ENCODE measurements around the gene GPX5. TPM values are rescaled to one million over a fixed set of nuclear protein-coding genes. Genes with fewer than 3 reads are reported as not detected.

Gene GPX5, protein sequence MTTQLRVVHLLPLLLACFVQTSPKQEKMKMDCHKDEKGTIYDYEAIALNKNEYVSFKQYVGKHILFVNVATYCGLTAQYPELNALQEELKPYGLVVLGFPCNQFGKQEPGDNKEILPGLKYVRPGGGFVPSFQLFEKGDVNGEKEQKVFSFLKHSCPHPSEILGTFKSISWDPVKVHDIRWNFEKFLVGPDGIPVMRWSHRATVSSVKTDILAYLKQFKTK
- not detected in 2 replicates for total RNA-seq
- polyA plus RNA-seq, result not detected in 2 replicates

DNA sequence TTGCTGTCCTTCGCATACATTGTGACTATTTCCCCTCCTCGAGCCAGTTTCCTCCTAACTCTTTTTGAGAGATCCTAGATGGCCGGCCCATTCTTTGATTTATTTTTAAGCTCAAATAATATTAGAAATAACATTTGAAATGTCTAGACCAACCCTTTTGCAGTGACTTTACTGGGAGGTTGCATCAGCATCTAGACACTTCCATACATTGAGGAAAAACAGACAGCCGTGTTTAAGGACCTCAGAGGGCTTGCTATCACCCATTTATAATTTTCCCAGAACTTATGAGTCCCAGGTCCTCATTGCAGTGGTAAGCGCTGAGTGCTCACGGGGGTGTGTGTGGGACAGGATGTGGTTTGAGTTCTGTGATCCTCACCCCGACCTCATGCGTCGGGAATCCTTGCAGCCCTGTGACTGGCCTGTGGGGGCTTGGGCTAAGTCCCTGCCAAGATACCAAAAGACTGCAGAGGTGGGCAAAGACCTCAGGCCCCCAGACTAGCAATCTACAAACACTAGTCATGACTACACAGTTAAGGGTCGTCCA lies at the start of gene GPX5:
GPX5 (plus strand) TSS at position 386 of the 544 bp plus-strand sequence; CDS start at position 519, 133 bp downstream.
- Histone ChIP-seq H3K9me3 (ENCODE audit: low read depth) (no peaks in the 10 kb centered on the region), H3K4me3 (no peak within 1 kb of the TSS), H3K27ac (no peak within 1 kb of the TSS), H3K4me1 (ENCODE audit: insufficient read depth) (no peaks in the 10 kb centered on the region), H3K27me3 (peaks cover 4% of the 10 kb centered on the region), H3K4me2 (no peak within 1 kb of the TSS), H2AFZ (no peak within 1 kb of the TSS), H4K20me1 (ENCODE audit: insufficient read depth, poor library complexity, severe bottlenecking) (no peaks in the 10 kb centered on the region), H3K9me2 (replicated peaks; ENCODE audit: insufficient read depth) (no peaks in the 10 kb centered on the region), H3K79me2 (no peaks in the 10 kb centered on the region), H3K36me3 (replicated peaks; ENCODE audit: insufficient read depth, low read depth) (no peaks in the 10 kb centered on the region)
- TF ChIP-seq EZH2 (IDR thresholded peaks at IDR 0.05; ENCODE audit: borderline replicate concordance) (no peak), EZH2phosphoT487 (IDR thresholded peaks at IDR 0.05; ENCODE audit: low read depth, severe bottlenecking, unreplicated experiment) (no peak)
- no peak for DNase-seq (ENCODE audit: low spot score)
- WGBS (ENCODE audit: low lambda C conversion rate, missing lambda C conversion rate), result 68% methylated on average over 10 of the region's 10 CpGs

GRCh38 chr6:28478518-28478917 lies 47.2 kb upstream of the GPX5 start:
- no peak overlapping the region for H3K4me2 ChIP-seq

DNA sequence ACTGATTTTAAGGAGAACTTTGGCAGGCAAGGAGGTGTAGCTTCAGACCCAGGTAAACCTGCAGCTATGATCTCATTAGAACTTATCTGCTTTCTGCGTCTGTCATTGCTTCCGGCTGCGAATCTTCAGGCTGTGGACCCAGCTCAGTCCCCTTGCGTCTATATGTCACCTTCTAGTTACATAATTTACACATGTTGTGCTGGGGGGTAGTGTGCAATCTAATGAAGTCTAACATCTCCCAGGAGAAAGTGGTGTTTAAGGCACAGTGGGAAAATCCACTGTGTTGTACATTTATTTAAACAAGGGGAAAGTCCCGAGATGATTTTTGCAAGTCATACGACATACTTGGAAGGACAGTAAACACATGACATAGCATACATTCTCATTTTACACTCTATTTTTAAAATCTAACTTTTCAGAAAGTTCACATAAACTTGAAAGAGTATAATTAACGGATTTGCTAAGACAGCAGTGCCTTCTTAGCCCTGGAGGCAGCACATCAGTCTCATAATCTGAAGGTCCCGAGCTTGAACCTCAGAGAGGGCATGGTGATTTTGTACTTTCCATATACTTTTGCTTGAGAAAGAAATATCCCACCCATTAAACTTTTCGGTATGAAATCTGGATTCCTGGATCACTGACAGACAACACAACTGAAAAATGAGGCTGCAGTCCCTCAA lies 45.3 kb upstream of the GPX5 start:
- H3K9me3 ChIP-seq (ENCODE audit: low read depth), result no peaks in the 10 kb centered on the region
- no peaks in the 10 kb centered on the region for H3K4me1 ChIP-seq (ENCODE audit: insufficient read depth)
- no peak for DNase-seq (ENCODE audit: low spot score)
- H3K27ac ChIP-seq, result no peak overlapping the region
- 72% methylated on average over 9 of the region's 9 CpGs for WGBS (ENCODE audit: low lambda C conversion rate, missing lambda C conversion rate)
- H2AFZ ChIP-seq, result no peak overlapping the region
- peaks cover 22% of the 10 kb centered on the region for H3K27me3 ChIP-seq
- H3K4me2 ChIP-seq, result no peak overlapping the region
- no peak overlapping the region for H3K4me3 ChIP-seq
- no peaks in the 10 kb centered on the region for H3K9me2 ChIP-seq (replicated peaks; ENCODE audit: insufficient read depth)
- no peak for TF ChIP-seq EZH2 (IDR thresholded peaks at IDR 0.05; ENCODE audit: borderline replicate concordance)
- no peak for TF ChIP-seq EZH2phosphoT487 (IDR thresholded peaks at IDR 0.05; ENCODE audit: low read depth, severe bottlenecking, unreplicated experiment)
- TF ChIP-seq, protein P1, sequence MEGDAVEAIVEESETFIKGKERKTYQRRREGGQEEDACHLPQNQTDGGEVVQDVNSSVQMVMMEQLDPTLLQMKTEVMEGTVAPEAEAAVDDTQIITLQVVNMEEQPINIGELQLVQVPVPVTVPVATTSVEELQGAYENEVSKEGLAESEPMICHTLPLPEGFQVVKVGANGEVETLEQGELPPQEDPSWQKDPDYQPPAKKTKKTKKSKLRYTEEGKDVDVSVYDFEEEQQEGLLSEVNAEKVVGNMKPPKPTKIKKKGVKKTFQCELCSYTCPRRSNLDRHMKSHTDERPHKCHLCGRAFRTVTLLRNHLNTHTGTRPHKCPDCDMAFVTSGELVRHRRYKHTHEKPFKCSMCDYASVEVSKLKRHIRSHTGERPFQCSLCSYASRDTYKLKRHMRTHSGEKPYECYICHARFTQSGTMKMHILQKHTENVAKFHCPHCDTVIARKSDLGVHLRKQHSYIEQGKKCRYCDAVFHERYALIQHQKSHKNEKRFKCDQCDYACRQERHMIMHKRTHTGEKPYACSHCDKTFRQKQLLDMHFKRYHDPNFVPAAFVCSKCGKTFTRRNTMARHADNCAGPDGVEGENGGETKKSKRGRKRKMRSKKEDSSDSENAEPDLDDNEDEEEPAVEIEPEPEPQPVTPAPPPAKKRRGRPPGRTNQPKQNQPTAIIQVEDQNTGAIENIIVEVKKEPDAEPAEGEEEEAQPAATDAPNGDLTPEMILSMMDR (IDR thresholded peaks at IDR 0.05; ENCODE audit: poor library complexity), result no peak
- no peaks in the 10 kb centered on the region for H3K79me2 ChIP-seq
- no peaks in the 10 kb centered on the region for H3K36me3 ChIP-seq (replicated peaks; ENCODE audit: insufficient read depth, low read depth)
- no peaks in the 10 kb centered on the region for H4K20me1 ChIP-seq (ENCODE audit: insufficient read depth, poor library complexity, severe bottlenecking)

More at GRCh38 chr6:28478518-28478917, 47.2 kb upstream of the GPX5 start:
- no peaks in the 10 kb centered on the region for H4K20me1 ChIP-seq (ENCODE audit: insufficient read depth, poor library complexity, severe bottlenecking)
- 91% methylated on average over 12 of the region's 12 CpGs for WGBS (ENCODE audit: low lambda C conversion rate, missing lambda C conversion rate)
- H3K4me3 ChIP-seq, result no peak overlapping the region
- no peak for DNase-seq (ENCODE audit: low spot score)
- TF ChIP-seq EZH2phosphoT487 (IDR thresholded peaks at IDR 0.05; ENCODE audit: low read depth, severe bottlenecking, unreplicated experiment), result no peak
- TF ChIP-seq EZH2 (IDR thresholded peaks at IDR 0.05; ENCODE audit: borderline replicate concordance), result no peak
- TF ChIP-seq, protein P1 (IDR thresholded peaks at IDR 0.05; ENCODE audit: poor library complexity), result no peak
- H2AFZ ChIP-seq, result no peak overlapping the region
- no peaks in the 10 kb centered on the region for H3K9me2 ChIP-seq (replicated peaks; ENCODE audit: insufficient read depth)
- no peaks in the 10 kb centered on the region for H3K9me3 ChIP-seq (ENCODE audit: low read depth)
- no peaks in the 10 kb centered on the region for H3K4me1 ChIP-seq (ENCODE audit: insufficient read depth)
- no peaks in the 10 kb centered on the region for H3K79me2 ChIP-seq
- no peak overlapping the region for H3K27ac ChIP-seq
- no peaks in the 10 kb centered on the region for H3K36me3 ChIP-seq (replicated peaks; ENCODE audit: insufficient read depth, low read depth)
- H3K27me3 ChIP-seq, result peaks cover 22% of the 10 kb centered on the region

DNA sequence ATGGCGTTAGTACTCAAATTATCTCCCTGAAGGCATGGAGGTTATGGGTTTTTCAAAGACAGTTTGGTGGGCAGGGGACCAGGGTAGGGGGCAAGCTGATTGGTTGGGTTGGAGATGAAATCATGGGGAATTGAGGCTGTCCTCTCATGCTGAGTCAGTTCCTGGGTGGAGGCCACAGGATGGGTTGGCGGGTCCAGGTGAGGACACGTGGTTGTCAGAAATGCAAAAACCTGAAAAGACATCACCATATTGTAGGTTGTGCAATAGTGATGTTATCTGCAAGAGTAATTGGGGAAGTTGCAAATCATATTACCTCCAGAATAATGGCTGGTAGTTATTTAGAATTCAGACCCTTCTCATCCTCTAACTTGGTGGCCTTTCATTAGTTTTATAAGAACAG lies 40.2 kb upstream of the GPX5 start:
- no peaks in the 10 kb centered on the region for H3K4me1 ChIP-seq (ENCODE audit: insufficient read depth)
- no peak overlapping the region for H2AFZ ChIP-seq
- H3K27me3 ChIP-seq, result peaks cover 16% of the 10 kb centered on the region
- H3K36me3 ChIP-seq (replicated peaks; ENCODE audit: insufficient read depth, low read depth), result no peaks in the 10 kb centered on the region
- H3K9me3 ChIP-seq (ENCODE audit: low read depth), result no peaks in the 10 kb centered on the region
- WGBS (ENCODE audit: low lambda C conversion rate, missing lambda C conversion rate), result 97% methylated on average over 3 of the region's 3 CpGs
- H3K27ac ChIP-seq, result no peak overlapping the region
- H3K4me2 ChIP-seq, result no peak overlapping the region
- H3K79me2 ChIP-seq, result no peaks in the 10 kb centered on the region
- no peak overlapping the region for H3K4me3 ChIP-seq
- no peaks in the 10 kb centered on the region for H4K20me1 ChIP-seq (ENCODE audit: insufficient read depth, poor library complexity, severe bottlenecking)
- H3K9me2 ChIP-seq (replicated peaks; ENCODE audit: insufficient read depth), result no peaks in the 10 kb centered on the region
- TF ChIP-seq EZH2 (IDR thresholded peaks at IDR 0.05; ENCODE audit: borderline replicate concordance) (no peak), EZH2phosphoT487 (IDR thresholded peaks at IDR 0.05; ENCODE audit: low read depth, severe bottlenecking, unreplicated experiment) (no peak)
- TF ChIP-seq, protein P1 (IDR thresholded peaks at IDR 0.05; ENCODE audit: poor library complexity), result no peak
- no peak for DNase-seq (ENCODE audit: low spot score)
